GM18502 (cell line): ENCODE measurements around the gene TBX6.
"Not testable (repeated sequence)": the region's sequence is repeated elsewhere in the genome, so short reads cannot be mapped to it uniquely, and the experiment has no call there.

ENCODE experiments used
- ATAC-seq: cut with Tn5 transposase; IDR thresholded peaks from one replicate; pipeline ENCODE4 v1.9.1; 2021; ENCODE audit warnings: mild to moderate bottlenecking; ENCODE audit not compliant: unreplicated experiment, poor library complexity

The TBX6 gene

DNA sequence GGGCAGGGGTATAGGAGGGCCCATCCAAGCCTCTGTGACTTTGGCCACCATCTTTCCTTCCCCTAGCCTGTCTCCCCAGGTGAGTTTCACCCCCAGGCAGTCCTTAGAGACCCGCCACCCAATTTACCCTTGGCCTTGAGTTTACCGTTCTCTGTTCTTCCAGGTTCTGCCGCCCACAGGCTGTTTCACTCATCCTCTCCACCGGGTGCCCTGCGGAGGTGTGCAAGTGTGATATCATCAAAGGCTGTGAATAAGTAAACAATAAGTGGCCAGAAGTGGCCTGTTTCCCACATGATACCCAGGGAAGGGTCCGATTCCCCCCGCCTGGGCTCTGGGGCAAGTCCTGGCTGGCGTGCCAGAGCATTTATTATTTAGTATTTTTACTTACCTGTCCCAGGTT lies 45.5 kb downstream of the TBX6 start:
- ATAC-seq = no peak

DNA sequence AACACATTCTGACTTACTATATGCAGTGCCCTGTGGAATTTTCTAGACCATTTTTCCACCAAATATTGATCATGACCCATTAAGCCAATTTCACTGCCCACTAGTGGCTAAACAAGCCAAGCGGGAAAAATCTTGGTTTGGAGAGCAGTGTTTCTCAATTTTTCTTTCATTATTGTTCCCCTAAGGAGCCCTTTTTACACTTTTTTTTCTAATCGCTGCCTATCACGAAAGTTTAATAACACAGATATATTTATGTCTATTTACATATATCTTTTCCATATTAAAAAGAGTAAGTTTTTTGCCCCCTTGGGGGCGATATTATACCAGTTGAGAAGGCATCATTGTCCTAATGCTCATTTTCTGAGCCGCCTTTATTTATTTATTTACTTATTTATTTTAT lies 49.9 kb downstream of the TBX6 start:
- ATAC-seq = no peak

DNA sequence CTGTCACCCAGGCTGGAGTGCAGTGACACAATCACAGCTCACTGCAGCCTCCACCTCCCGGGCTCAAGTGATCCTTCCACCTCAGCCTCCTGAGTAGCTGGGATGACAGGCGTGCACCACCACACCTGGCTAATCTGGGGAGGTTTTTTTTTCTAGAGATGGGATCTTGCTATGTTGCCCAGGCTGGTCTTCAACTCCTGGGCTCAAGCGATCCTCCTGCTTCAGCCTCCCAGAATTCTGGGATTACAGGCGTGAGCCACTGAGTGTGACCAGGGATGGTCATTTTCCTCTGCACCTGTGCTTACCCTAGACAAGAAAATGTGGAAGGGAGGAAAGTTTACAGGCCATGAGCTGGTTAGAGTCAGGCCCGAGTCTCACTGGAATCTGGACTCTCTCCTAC lies 51.0 kb downstream of the TBX6 start:
- ATAC-seq = not testable (repeated sequence)

DNA sequence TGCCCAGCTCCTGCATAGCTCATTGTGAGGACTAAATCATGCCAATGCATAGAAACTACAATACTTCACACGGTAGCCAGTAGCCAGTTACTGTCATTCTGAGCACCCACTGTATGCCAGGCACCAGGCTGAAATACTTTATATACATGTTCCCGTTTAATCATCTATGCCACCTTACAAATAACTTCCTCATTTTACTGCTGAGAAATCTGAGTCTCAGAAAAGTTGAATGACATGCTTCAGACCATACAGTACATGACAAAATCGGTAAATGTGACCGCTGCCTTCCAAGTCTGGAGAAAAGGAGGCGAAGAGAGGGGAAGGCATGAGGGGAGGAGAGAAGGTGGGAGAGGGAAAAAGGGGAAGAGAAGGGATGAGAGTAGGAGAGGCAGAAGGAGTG lies 51.5 kb downstream of the TBX6 start:
- ATAC-seq = no peak
